PC-3 (cell line): ENCODE measurements around the gene DGKI.

Source experiments
- CTCF ChIP-seq: fragments of 300-600 bp; sonication (generic); conservative IDR thresholded peaks from 2 replicates; pipeline ENCODE4 v1.5.1; 2017; ENCODE audit warnings: antibody characterized with exemption, low read depth, mild to moderate bottlenecking, low read length
- EZH2 ChIP-seq: fragments of 300-600 bp; sonication (generic); IDR thresholded peaks from one replicate; pipeline ENCODE4 v1.6.1; 2017; ENCODE audit warnings: antibody characterized with exemption, mild to moderate bottlenecking, low read length; ENCODE audit not compliant: unreplicated experiment
- EZH2phosphoT487 ChIP-seq: fragments of 300-600 bp; sonication (generic); IDR thresholded peaks from 2 replicates; pipeline ENCODE4 v1.6.1; 2018; ENCODE audit warnings: mild to moderate bottlenecking, antibody characterized with exemption, low read length, borderline replicate concordance

- TF ChIP-seq CTCF (no peak), EZH2 (no peak), EZH2phosphoT487 (no peak)
Observed at GRCh38 chr7:137870078-137870477, 23.3 kb upstream of the DGKI start.
